Activated T-cell treated with anti-CD3 and anti-CD28 coated beads, Interleukin-2, amount 50 U/mL, for 24 hours (primary cell): ENCODE data around the gene SCCPDH.

ENCODE experiments used
- DNase-seq: peaks from one replicate; pipeline ENCODE4 v3.0.0-alpha.2; 2020
- H3K27ac Mint-ChIP-seq: 2 replicates; pipeline ENCODE4 v1.8.0; 2020; ENCODE audit warnings: mild to moderate bottlenecking, mixed read lengths
- H3K27me3 Mint-ChIP-seq: 2 replicates; pipeline ENCODE4 v1.8.0; 2020; ENCODE audit warnings: mixed read lengths
- H3K36me3 Mint-ChIP-seq: 2 replicates; pipeline ENCODE4 v1.8.0; 2020; ENCODE audit warnings: low read depth, mixed read lengths
- H3K4me1 Mint-ChIP-seq: 2 replicates; pipeline ENCODE4 v1.8.0; 2020; ENCODE audit warnings: low read depth, mixed read lengths
- H3K4me3 Mint-ChIP-seq: 2 replicates; pipeline ENCODE4 v1.8.0; 2020; ENCODE audit warnings: mild to moderate bottlenecking, moderate library complexity, mixed read lengths
- H3K9me3 Mint-ChIP-seq: 2 replicates; pipeline ENCODE4 v1.8.0; 2020; ENCODE audit warnings: mixed read lengths

Gene SCCPDH

DNA sequence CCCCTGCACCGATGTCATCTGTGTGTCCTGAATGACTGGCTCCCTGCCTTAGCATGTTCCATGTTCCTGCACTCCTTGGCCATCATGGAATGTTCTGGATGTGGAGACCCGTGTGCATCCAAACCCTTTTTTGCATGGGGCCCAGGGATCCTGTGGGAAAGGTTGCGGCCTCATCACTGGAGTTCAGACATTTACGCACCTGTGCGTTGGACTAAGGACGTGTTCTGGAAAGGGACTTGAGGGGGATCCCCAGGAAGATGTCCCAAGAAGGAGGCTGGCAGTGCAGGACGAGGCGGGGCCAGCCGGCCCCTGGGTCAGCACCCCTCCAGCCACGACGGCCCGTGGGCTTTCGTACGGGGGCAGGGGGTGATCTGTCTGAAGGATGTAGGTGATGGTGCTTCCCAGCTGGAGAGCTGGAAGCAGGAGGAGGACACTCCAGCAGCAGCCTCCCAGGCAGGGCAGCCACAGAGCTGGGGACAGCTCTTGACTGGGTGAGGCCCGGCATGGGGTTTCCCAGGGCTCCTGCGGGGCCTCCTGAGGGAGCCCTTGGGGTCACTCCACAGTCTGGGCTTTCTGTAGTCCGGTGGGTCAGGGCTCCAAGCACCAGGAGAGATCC, 67.2 kb downstream of the SCCPDH start:
- no peak overlapping the region for H3K4me3 Mint-ChIP-seq
- H3K36me3 Mint-ChIP-seq = no peaks in the 10 kb centered on the region
- H3K27me3 Mint-ChIP-seq = peaks cover 29% of the 10 kb centered on the region
- H3K4me1 Mint-ChIP-seq = peaks cover 5% of the 10 kb centered on the region
- no peak overlapping the region for H3K27ac Mint-ChIP-seq
- no peaks in the 10 kb centered on the region for H3K9me3 Mint-ChIP-seq
- DNase-seq = no peak

DNA sequence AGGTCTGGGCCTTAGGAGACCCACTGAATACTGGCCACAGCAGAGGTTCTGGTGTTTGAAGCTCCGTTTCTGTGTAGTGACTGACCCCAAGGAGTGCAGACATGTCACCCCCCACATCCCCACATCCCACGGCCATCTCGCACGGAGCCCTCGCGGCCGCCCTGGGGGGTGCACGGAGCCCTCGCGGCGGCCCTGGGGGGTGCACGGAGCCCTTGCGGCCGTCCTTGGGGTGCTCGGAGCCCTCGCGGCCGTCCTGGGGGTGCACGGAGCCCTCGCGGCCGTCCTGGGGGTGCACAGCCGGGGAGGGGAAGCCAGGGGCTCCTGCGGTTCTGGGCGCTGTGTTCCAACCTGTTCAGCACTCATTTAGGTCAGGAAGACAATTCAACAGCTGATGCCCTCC, 68.4 kb downstream of the SCCPDH start:
- no peak for DNase-seq
- Mint-ChIP-seq H3K27ac (no peak overlapping the region), H3K36me3 (no peaks in the 10 kb centered on the region), H3K27me3 (peaks cover 29% of the 10 kb centered on the region), H3K9me3 (no peaks in the 10 kb centered on the region), H3K4me1 (peaks cover 5% of the 10 kb centered on the region), H3K4me3 (no peak overlapping the region)

DNA sequence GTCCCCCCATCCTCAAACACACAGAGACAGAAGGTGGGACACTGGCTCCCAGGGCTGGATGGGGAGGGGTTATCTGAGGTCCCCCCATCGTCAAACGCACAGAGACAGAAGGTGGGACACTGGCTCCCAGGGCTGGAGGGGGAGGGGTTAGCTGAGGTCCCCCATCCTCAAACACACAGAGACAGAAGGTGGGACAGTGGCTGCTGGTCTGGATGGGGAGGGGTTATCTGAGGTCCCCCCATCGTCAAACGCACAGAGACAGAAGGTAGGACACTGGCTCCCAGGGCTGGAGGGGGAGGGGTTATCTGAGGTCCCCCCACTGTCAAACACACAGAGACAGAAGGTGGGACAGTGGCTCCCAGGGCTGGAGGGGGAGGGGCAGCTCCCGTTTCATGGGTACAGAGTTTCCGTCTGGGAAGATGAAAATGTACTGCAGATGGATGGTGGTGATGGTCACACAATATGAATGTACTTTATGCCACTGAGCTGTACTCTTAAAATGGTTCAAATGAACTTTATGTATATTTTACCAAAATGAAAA, 69.2 kb downstream of the SCCPDH start:
- Mint-ChIP-seq H3K4me1 (peaks cover 5% of the 10 kb centered on the region), H3K27ac (no peak overlapping the region), H3K4me3 (no peak overlapping the region), H3K36me3 (no peaks in the 10 kb centered on the region), H3K27me3 (peaks cover 25% of the 10 kb centered on the region), H3K9me3 (no peaks in the 10 kb centered on the region)
- DNase-seq = no peak

DNA sequence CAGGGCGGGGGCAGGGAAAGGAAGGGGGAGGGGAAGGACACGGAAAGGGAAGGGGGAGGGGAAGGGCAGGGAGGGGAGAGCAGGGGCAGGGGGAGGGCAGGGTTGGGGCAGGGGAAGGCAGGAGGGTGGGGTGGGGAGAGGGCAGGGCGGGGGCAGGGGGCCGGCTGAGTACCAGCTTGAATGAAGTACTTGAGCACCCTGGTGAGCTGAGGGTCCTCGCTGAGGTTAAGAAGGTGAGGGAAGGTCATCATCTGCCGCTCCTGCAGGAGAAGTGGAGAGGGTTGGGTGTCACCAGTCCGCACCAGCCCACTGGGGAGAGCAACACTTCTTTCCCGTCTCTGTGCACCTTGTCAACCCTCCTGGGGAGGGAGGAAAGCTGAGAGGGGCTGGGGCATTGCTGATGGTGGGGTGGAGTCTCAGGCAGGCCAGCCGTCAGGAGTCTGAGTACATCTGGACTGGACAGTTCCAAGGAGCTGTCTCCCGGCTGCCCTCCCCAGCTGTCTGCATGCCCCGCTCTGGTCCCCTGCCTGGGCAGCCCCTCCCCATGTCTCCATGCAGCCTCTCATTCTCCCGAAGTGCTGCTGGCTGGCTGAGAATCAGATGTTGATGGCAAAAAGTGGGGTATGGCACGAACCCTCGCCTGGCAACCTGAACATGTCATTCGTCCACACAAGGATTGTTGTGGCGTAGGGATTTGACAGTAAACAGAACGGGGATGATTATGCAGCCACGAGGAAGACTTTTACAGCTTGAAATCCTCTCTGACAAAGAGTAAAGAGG, 70.0 kb downstream of the SCCPDH start:
- Mint-ChIP-seq H3K4me3 (no peak overlapping the region), H3K4me1 (peaks cover 2% of the 10 kb centered on the region), H3K36me3 (no peaks in the 10 kb centered on the region), H3K27me3 (peaks cover 19% of the 10 kb centered on the region), H3K27ac (no peak overlapping the region), H3K9me3 (no peaks in the 10 kb centered on the region)
- no peak for DNase-seq

DNA sequence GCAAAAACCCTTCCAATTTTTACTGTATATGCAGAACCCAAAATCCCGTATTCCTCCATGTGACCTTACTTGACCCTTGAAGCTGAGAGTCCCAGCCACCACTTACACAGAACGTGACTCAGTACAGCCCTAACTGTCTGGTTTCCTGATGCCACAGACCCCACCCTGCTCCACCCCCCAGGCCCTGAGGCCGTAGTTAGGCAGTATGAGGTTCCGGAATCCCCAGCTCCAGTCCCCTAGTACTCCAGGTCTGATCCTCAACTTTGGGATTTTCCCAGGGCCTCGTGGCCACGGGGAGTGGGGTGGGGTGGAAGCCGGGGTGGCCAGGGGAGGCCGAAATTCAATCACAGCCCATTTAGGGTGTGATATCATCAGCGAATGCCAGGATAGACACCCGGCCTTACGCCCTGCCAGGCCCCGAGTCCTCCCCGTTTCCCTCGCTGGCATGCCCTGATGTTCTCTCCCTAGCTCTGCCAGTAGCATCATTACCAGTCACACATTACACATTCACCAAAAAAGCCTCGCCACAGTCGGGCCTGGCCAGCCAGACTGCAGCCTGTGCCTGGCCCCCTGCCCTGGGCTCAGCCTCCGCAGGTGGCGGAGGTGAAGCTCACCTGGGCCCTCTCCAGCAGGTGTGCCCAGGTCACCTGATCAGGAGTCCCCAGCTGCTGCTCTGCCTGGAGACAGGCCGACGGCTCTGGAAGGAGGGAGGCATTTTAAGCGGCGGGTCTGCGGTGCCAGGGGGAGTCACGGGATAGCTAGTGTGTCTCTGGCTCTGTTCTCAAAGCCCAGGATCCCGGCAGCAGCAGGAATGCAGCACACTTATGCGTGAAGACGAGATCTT, 70.8 kb downstream of the SCCPDH start:
- H3K4me1 Mint-ChIP-seq = no peaks in the 10 kb centered on the region
- no peak overlapping the region for H3K27ac Mint-ChIP-seq
- DNase-seq = no peak
- H3K36me3 Mint-ChIP-seq = no peaks in the 10 kb centered on the region
- H3K4me3 Mint-ChIP-seq = no peak overlapping the region
- H3K27me3 Mint-ChIP-seq = peaks cover 12% of the 10 kb centered on the region
- no peaks in the 10 kb centered on the region for H3K9me3 Mint-ChIP-seq

DNA sequence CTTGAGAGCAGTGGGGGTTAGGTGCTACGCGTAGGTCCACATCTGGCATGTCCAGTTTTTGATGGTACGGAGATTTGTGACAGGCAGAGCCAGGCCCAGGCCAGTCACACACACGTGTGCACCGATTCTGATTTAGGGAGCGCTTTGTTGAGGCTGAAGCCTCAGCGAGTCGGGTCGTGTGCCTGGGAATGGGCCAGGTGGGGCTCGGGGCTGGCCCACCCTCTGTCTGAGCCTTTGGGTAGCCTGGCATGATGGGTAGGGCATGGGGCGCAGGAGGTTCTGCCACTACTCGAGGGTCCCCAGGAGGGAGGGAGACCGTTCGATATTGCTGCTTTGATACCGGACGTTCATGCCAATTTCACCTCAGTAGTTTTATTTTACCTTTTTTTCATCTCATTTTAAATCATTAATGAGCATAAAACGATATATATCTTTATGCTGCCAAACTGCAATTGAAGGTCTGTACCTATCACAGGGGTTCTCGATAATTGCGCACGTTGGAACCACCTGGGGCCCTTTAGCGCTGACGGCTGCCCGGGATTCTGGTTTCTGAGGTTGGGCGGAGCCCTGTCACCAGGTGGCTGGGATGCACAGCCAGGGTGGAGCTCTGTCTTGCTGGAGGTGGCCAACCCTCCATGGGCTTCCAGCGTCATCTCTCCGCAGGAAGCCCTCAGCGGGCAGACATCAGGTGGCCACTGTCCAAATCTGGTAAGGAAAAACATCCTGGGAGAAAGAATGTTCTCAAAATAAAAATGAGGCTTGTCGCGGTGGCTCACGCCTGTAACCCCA, 71.9 kb downstream of the SCCPDH start:
- no peaks in the 10 kb centered on the region for H3K36me3 Mint-ChIP-seq
- H3K9me3 Mint-ChIP-seq = no peaks in the 10 kb centered on the region
- peaks cover 4% of the 10 kb centered on the region for H3K27me3 Mint-ChIP-seq
- H3K4me1 Mint-ChIP-seq = no peaks in the 10 kb centered on the region
- no peak overlapping the region for H3K27ac Mint-ChIP-seq
- no peak overlapping the region for H3K4me3 Mint-ChIP-seq
- no peak for DNase-seq

DNA sequence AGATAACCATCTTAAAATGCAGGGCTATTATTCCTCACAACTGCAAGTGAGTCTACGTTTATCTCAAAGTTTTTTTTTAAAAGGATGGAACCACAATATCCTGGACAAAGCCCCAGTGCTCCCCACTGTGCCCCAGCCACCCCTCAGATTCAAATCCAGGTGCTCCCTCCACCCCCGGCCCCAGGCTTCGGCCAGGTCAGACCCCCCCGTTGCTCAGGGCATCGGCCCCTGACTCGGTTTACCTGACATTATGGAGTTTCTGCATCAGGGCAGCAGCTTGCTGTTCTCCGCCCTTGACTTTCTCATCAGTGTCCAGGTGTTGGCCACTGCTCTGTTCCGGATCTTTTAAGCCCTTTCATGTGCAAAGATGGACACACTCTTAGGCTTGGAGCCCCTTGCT, 72.9 kb downstream of the SCCPDH start:
- Mint-ChIP-seq H3K4me1 (no peaks in the 10 kb centered on the region), H3K4me3 (no peak overlapping the region), H3K9me3 (no peaks in the 10 kb centered on the region), H3K27ac (no peak overlapping the region), H3K36me3 (no peaks in the 10 kb centered on the region), H3K27me3 (peaks cover 4% of the 10 kb centered on the region)
- no peak for DNase-seq

DNA sequence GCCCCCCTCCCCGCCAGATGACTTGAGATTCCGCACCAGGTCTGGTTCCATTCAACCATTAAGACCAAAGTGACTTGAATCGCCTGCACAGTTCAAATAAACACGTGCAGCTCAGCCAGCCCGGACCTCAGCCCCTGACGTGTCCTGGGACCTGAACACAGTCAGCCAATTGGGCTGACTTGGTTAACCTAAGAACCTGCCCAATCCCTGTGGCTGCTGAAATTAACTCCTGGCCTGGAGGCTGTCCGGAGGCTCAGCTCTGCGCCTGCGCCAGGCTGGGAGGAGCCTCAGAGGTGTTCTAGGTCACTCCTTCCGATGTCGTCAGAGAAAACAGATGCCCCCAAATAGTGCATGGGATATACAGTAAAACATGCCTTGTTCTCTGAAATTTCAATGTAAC, 73.4 kb downstream of the SCCPDH start:
- H3K4me3 Mint-ChIP-seq = no peak overlapping the region
- H3K4me1 Mint-ChIP-seq = no peaks in the 10 kb centered on the region
- no peaks in the 10 kb centered on the region for H3K36me3 Mint-ChIP-seq
- DNase-seq = no peak
- H3K9me3 Mint-ChIP-seq = no peaks in the 10 kb centered on the region
- H3K27ac Mint-ChIP-seq = no peak overlapping the region
- peaks cover 4% of the 10 kb centered on the region for H3K27me3 Mint-ChIP-seq

DNA sequence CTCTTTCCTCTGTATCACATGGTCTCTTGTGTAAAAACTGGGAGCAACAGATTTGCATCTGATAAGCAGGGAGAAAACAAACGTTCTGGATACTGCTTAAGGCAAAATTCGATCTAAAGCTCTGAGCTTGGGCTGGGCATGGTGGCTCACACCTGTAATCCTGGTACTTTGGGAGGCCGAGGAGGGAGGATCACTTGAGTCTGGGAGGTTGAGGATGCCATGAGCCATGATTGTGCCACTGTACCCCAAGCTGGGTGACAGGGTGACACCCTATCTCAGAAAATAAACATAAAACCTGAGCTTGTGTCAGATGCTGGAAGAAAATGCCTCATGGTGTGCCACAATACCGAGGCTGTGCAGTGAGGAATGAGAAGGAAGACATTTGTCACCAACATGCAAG, 73.9 kb downstream of the SCCPDH start:
- Mint-ChIP-seq H3K4me3 (no peak overlapping the region), H3K27ac (no peak overlapping the region), H3K4me1 (no peaks in the 10 kb centered on the region), H3K9me3 (no peaks in the 10 kb centered on the region), H3K36me3 (no peaks in the 10 kb centered on the region), H3K27me3 (peaks cover under 1% of the 10 kb centered on the region)
- DNase-seq = no peak

DNA sequence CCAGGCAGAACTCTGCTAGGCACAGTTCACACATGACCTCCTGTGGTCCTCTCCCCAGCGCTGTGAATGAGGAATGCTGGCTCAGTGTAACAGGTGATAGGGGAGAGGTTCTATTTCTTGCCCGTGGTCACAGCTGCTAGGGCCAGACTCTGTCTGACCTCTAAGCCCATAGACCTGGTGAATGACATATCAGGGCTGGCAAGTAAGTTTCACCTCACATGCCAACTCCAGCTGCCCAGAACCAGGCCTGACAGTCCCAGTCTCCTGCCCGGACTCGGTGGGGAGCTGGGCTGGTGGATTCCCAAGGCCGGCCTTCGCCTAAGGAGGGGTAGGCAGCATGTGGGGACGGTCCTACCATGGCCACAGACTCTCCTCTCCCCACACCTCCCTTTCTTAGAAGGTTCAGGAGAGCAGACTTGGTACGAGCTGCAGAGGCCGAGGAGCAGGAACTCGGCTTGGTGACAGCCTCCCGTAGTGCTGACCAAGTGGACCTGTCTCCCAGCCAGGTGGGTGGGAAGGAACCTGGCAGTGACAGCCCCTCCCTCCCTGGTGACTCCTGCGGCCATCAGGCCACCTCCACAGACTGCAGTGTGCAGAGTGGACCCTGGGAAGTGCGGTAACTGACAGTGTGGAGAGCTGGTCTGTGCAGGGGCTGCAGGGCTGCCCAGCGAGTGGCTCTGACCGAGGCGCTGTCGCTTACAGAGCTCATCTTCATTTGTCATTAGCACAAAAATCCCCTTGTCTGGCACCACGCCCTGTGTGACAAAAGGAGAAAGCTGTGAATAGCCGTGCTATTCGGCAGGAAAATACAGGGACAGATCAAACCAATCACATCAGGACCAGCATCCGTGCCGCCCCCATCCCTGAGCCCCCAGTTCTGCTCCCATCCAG, 74.6 kb downstream of the SCCPDH start:
- H3K36me3 Mint-ChIP-seq = no peaks in the 10 kb centered on the region
- H3K4me3 Mint-ChIP-seq = no peak overlapping the region
- H3K9me3 Mint-ChIP-seq = no peaks in the 10 kb centered on the region
- no peak for DNase-seq
- H3K27me3 Mint-ChIP-seq = no peaks in the 10 kb centered on the region
- H3K27ac Mint-ChIP-seq = no peak overlapping the region
- no peaks in the 10 kb centered on the region for H3K4me1 Mint-ChIP-seq

DNA sequence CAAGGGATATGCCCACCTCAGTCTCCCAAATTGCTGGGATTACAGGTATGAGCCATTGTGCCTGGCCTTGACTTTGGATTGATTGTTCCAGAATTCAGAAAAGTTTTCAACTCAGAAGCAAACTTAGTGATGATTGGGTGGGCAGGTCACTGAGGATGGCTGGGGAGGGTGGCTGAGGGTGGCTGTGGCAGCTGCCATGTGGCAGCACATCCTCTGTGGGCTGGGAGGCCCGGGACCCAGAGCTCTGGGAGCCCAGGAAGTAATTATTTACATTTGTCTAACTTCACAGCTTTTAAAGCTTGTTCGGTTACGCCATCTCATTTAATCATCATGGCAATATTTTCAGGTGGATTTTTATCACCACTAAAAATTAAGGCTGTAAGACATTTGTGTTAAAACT, 76.1 kb downstream of the SCCPDH start:
- Mint-ChIP-seq H3K4me1 (no peaks in the 10 kb centered on the region), H3K9me3 (no peaks in the 10 kb centered on the region), H3K27me3 (no peaks in the 10 kb centered on the region), H3K4me3 (no peak overlapping the region), H3K36me3 (no peaks in the 10 kb centered on the region), H3K27ac (no peak overlapping the region)
- no peak for DNase-seq

DNA sequence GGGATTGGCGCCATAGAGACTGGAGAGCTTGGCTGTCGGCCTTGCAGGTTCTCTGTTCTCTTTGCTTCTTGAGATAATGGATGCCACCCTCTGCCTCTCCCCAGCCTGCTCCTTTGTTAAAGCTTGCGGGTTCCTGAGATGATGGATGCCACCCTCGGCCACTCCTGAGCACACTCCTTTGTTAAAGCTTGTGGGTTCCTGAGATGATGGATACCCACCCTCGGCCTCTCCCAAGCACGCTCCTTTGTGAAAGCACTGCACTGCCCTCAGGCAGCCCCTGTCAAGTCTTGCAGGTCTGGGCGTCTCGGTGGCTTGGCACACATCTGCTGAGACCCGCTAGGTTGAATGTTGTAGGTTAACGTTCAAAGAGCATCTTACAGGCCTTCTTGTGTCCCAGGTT, 76.5 kb downstream of the SCCPDH start:
- DNase-seq = no peak
- Mint-ChIP-seq H3K27me3 (no peaks in the 10 kb centered on the region), H3K4me3 (no peak overlapping the region), H3K4me1 (no peaks in the 10 kb centered on the region), H3K9me3 (no peaks in the 10 kb centered on the region), H3K36me3 (no peaks in the 10 kb centered on the region), H3K27ac (no peak overlapping the region)

DNA sequence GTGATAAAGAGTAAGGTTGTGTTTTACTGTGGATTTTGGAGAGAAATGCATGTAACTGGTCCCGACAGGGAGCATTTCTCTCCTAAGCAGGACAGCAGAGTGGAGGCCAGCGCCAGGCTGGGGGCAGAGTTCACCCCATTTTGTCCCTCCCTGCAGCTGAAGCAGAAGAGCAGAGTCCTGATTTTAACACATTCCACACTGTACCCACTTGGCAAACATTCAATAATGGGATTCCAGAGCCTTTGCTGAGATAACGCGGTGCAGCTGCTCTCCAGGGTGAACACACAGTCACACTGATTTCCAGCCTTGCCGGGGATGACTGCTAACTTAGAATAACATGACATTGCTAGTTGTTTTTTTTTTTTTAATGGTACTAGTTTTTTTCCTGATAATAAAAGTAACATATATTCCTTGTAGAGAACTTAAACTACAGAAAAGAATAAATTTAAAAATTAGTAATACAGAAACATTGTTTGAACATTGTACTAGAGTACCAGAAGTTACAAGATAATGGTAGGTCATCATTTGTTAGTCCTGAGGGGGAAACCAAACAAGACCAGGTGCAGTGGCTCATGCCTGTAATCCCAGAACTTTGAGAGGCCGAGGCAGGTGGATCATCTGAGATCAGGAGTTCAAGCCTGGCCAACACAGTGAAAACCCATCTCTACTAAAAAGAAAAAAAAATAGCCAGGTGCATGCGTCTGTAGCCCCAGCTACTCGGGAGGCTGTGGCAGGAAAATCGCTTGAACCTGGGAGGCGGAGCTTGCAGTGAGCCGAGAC, 77.2 kb downstream of the SCCPDH start:
- DNase-seq = no peak
- no peaks in the 10 kb centered on the region for H3K4me1 Mint-ChIP-seq
- H3K27ac Mint-ChIP-seq = no peak overlapping the region
- no peaks in the 10 kb centered on the region for H3K27me3 Mint-ChIP-seq
- no peaks in the 10 kb centered on the region for H3K36me3 Mint-ChIP-seq
- H3K4me3 Mint-ChIP-seq = no peak overlapping the region
- H3K9me3 Mint-ChIP-seq = no peaks in the 10 kb centered on the region
